GM18505 (cell line): ENCODE data around the gene ERP29.

ENCODE experiments used
- ATAC-seq: cut with Tn5 transposase; IDR thresholded peaks from one replicate; pipeline ENCODE4 v1.9.1; 2021; ENCODE audit not compliant: unreplicated experiment
- POLR2A ChIP-seq: IDR thresholded peaks from 4 replicates; pipeline ENCODE4 v1.6.1; 2011; ENCODE audit warnings: borderline replicate concordance; ENCODE audit not compliant: insufficient read depth, insufficient read length; ENCODE audit errors: extremely low read depth

The ERP29 gene

DNA sequence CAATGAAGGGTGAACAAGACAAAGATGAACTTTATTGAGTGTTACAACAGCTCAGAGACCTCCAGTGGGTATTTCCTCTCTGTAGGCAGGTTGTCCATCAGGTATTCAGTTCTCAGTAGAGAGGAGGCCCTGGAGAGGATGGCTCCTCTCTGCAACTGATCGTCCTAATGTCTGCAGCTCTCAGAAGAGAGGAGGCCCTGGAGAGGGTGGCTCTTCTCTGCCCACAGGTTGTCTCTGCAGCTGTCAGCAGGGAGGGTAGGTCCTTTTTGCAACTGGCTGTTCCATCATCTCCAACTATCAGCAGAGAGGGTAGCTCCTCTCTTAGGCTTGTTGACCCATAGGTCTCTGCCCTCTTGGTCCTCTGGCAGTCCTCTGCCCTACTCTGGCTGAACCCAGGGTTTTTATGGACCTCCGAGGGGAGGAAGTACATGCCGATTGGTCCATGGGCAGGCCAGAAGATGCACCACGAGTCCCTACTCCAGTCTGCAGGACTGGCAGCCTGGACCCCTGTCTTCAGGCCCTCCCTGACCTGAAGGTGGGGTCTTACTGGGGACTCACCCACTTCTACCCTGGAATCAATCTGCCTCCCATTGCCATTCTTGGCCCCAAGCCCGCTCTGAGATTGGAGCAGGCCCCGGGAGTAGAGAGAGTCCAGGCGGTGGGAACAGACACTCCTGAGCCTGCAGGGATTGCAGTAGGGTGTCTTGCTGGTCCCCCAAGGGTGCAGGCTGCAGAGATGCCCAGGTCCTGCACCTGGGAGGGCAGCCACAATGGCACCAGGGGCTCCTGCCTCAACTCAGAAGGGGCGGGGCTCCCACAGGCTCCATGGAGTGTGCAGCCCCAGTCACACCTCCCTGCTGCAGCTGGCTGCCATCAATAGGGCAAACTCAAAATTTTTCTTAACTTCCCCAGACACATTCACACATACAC, 2.5 kb upstream of the ERP29 start:
- no peak for TF ChIP-seq POLR2A
- no peak for ATAC-seq

DNA sequence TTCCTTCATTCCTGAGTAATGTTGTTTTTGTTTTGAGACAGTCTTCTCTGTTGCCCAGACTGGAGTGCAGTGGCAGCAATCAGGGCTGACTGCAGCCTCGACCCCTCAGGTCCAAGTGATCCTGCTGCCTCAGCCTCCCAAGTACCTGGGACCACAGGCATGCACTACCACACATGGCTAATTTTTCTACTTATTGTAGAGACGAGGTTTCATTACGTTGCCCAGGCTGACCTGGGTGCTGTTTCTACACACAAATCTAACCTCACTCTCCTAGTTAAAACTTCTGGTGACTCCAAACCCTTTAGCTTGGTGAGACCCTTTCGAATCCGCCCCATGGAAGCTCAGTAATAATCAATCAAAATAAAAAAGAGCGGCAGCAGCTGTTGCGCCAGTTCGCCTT, 1.5 kb upstream of the ERP29 start:
- TF ChIP-seq POLR2A, result no peak
- ATAC-seq, result no peak

DNA sequence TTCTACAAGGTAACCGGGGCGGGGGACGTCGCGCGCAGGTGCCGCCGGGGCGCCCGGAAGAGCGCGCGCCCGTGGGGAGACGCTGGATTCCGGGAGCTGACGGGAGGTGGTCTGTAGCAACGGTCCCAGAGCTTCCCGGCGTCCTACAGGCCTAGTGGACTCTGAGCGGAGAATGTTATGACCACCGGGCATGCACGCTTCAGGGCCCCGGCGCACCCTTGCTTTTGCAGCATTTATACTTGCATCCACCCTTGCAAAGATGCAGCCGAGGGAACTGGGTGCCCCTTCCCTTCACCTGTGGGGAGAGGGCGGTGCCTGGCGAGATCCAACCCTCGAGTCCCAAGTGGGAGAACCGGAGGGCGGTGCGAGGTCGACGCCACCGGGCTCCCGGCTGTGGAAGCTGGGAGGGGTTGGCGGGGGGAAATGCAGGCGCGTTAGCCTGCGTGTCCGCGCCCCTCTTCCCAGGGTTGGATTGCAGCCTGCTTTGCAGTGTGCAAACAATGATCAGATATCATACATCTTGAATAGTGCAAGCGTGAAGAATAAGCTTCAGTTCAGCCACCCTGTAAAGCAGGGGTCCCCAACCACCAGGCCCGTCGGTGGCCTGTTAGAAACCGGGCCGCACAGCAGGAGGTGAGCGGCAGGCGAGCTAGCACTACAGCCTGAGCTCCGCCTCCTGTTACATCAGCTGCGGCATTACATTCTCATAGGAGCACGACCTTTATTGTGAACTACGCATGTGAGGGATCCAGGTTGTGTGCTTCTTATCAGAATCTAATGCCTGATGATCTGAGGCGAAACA, 576 bp downstream of the ERP29 start:
- peak; percentile 21 for ATAC-seq
- peak; percentile 82 for TF ChIP-seq POLR2A

DNA sequence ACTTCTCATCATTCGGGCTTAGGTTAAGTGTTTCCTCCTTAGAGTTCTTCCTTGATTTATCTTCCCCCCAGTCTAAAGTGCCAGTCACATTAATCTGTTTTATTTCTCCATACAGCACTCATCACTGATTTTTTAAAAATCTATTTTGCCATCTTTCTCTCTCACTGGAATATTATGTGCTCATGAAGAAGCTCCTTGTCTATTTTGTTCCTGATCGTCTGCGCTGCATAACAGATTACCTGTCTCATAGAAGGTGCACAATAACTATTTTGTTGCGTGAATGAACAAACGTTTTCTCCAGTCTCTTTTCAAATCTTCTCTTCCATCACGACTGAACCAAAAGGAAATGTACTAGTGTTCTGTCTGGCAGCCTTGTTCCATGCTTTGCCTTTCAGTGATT, 2.7 kb downstream of the ERP29 start:
- no peak for TF ChIP-seq POLR2A
- ATAC-seq, result no peak

DNA sequence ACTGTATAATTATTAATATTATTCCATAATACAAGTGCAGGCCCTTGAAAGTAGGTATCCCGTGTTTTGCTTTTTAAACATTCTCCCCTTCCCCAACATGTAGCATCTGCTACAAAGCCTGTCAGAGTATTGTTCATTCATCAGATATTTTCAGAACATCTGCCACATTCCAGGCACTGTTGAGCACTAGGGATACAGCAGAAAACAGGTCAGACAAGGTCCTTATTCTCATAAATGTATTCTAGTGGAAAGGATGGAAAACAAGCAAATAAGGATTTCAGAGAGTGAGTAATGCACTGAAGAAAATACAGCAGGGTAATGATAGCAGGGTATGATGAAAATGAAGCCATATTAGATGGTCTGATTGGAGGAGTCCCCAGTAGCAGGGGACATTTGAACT, 3.8 kb downstream of the ERP29 start:
- TF ChIP-seq POLR2A, result no peak
- no peak for ATAC-seq

DNA sequence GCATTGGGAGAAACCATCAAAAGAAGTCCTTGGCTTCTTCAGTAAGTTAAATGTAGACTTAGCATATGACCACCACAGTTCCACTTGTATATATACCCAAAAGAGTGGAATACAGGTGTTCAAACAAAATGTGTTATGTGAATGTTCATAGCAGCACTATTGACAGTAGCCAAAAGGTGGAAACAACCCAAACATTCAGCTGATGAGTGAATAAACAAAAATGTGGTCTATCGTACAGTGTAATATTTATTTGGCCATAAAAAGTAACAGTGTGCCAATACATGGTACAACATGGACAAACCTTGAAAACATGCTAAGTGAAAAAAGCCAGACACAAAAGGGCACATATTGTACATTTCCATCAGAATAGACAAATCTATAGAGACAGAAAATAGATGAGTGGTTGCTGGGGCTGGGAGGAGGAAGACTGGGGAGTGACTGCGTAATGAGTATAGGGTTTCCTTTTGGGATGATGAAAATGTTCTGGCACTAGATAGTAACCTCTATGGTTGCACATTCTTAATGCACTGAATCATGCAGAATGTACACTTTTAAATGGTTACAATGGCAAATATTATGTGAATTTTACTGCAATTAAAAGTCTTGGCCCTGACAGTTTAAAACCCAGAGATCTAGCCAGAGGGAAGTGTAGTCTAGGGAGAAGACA, 5.5 kb downstream of the ERP29 start:
- ATAC-seq, result no peak
- TF ChIP-seq POLR2A, result no peak

DNA sequence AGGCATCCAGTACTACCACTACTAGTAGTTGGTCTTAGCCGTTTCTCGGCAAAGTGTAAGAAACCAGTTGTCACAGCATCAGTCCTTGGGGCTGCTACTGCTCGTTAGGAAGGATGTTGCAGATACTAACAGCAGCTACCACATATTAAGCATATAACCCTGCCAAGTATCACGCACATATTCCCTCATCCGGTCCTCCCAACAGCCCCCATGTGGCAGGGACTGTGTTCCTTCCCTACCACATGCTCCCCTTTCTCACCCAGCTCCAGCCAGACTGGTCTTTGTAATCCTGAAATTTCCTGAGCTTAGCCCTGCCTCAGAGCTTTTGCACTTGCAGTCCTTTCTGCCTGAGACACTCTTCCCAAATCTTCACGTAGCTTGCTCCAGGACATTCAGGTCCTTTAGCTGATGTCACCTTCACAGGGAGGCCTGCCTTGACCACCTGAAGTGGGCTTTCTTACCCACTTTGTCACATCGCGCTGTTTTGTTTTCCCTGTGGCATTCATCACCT, 7.8 kb downstream of the ERP29 start:
- no peak for ATAC-seq
- no peak for TF ChIP-seq POLR2A

DNA sequence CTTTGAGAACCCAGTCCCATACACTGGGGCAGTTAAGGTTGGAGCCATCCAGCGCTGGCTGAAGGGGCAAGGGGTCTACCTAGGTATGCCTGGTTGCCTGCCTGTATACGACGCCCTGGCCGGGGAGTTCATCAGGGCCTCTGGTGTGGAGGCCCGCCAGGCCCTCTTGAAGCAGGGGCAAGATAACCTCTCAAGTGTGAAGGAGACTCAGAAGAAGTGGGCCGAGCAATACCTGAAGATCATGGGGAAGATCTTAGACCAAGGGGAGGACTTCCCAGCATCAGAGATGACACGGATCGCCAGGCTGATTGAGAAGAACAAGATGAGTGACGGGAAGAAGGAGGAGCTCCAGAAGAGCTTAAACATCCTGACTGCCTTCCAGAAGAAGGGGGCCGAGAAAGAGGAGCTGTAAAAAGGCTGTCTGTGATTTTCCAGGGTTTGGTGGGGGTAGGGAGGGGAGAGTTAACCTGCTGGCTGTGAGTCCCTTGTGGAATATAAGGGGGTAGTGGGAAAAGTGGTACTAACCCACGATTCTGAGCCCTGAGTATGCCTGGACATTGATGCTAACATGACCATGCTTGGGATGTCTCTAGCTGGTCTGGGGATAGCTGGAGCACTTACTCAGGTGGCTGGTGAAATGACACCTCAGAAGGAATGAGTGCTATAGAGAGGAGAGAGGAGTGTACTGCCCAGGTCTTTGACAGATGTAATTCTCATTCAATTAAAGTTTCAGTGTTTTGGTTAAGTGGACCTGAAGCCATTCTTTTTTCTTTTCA, 9.2 kb downstream of the ERP29 start:
- no peak for ATAC-seq
- TF ChIP-seq POLR2A, result no peak

DNA sequence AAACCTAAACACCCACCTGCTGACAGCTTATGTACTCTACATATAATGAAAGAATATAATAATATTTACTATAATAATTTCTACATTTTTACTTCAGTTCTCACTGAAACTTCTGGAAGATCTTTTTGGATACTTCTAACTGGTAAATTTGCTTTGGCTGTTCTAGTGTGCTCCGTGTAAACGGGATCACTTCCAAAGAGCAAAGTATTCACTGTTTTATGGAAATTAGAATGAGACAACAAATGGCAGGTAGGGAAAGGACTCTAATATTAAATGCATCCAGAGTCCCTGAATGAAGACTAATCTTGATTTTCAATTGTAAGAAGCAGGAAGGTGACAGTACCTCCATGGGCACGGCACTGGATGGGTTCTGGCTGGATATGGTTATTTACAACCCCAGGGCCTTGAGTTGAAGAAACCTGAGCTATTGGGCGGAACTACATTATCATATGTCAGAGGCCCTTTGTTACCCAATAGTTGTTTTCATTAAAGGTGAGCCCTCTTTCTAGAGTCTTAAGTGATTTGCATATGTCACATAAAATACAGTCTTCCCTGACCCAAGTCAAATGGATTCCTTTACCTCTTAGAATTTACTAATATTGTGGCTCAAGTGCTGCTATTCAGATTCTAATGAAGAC, 10.7 kb downstream of the ERP29 start:
- no peak for TF ChIP-seq POLR2A
- ATAC-seq, result no peak

DNA sequence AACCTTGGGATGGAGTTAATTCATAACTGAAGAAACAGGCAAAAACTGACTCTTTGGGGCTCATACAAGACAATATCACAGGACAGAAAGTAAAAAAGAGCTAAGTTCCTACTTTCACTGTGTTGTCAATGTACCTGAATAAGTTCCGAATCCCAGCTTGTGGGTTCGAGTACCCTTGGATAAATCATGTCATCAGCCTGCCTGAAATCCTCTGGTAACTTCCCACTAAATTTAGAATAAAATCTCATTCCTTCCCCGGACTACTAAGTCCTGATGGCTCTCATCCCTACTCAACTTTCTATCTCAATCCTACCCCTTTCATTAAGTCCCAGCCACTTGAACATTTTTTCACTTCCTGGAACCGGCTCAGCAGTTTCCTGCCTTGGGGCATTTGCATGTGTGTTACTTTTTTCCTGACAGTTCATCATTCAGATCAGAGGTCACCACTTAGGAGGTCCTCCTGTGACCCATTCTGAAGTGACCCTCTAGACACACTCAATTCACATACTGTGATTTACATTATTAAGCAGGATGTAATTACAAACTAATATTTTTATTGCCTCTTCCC, 12.7 kb downstream of the ERP29 start:
- TF ChIP-seq POLR2A, result no peak
- ATAC-seq, result no peak

DNA sequence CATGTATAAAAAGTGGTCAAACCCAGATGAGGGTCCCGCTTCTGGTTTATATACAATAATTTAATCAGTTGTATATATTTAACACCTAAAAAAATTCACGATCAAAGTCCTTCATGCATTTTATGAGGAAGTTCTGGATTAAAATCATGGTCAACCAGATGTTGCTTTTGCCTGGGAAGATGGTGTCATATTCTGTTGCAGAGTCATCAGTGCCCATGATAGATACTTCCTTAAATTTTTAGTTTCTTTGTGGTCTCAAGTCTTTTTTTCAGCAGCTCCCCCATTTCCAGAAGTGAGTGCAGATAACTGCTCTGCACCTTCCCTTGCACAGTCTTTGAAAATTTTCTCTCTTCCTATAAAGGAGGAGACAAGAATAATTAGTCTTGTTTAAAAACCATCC, 16.1 kb downstream of the ERP29 start:
- no peak for TF ChIP-seq POLR2A
- ATAC-seq, result no peak

DNA sequence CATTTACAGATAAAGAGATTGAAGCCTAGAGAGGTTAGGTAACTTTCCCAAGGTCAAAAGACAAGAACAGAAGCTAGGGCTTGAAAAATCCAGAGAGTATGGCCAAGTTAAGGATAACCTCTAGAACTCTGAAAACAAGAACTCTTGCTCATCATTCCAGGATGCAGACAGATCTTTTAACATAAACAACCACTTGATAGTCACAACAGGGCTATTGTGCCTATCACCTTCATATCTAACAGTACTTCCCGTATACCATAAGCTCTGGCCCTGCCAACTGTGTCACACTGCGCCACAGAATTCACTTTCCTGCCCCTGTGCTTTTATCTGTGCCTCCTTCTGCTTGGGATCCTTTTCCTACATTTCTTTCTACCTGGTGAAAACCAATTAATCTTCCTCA, 18.2 kb downstream of the ERP29 start:
- no peak for TF ChIP-seq POLR2A
- no peak for ATAC-seq
